GM18520 (cell line): ENCODE measurements around the gene C12orf57.

Experiments used
- ATAC-seq: cut with Tn5 transposase; IDR thresholded peaks from one replicate; pipeline ENCODE4 v1.9.1; 2021; ENCODE audit not compliant: unreplicated experiment

The C12orf57 gene

DNA sequence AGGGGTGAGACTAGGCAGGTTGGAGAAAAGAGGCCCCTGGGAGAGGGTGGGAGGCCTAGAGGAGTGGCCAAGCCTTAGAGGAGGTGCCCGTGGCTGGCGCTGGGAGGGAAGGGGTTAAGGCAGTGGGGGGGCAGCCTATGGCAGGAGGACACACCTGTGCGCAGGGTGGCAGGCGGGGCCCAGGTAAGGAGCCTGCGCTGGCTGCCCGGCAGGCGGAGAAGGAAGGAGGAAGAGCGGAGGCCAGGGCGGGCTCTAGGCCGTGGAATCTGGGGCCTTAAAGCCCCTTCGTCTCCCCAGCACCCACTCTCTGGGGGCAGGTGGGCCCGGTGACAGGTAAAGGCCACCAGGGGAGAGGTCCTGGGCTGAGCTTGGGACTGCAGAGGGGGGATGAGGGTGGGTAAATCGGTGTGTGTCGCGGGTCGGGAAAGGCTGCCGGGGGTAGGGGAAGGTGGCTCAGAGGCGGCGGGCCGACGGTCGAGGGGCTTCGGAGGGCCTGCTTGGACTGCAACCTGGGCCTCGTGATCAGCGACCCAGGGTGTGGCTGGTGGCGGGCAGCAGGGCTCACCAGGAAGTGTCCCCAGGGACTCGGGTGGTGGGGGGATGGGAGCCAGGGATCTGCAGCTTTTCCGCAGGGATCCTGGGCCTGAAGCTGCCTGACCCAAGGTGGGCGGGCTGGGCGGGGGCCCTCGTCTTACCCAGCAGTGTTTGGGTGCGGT is 19.4 kb downstream of the C12orf57 start:
- ATAC-seq, result no peak

DNA sequence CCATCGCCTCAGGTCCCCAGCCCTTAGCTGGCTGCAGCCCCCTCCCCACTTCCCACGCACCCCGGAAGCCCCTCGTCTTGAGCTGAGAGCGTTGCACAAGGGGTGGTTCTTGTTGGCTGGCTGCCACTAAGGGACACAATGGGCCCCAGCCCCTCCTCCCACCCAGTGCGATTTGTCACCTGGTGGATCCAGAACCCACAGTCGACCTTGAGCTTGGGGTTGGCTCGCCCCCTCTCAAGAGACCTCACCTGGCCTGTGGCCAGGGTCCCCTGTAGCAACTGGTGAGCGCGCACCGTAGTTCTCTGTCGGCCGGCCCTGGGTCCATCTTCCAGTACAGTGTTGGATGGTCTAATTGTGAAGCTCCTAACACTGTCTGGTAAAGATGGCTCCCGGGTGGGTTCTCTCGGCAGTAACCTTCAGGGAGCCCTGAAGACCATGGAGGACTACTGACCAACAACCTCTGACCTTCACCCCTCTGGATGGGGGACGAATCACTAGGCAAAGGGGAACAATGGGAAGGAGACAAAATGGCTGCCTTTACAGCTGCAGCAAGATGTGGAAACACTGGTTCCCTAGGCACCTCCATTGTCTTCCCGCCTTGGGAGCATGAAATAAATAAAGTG is 20.1 kb downstream of the C12orf57 start:
- no peak for ATAC-seq

DNA sequence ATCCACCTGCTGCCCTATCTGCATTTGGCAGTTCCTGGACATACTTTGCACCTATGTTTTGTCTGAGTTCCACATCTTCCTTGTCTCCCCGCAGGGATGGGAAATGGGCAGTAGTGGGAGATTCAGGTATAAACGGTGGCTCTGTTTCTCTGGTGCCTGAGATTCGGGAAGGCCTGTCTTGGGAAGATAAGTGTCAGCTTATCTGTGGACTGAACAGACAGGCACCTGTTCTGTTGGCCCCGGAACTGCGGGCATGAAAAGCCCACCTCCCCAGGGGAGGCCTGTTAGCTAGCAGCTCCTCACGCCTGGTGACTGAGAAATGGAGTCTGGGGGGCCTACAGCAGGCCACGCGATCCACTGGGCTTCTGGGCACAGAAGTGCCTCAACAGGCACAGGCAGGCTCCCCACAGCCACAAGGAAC is 20.8 kb downstream of the C12orf57 start:
- ATAC-seq, result no peak

DNA sequence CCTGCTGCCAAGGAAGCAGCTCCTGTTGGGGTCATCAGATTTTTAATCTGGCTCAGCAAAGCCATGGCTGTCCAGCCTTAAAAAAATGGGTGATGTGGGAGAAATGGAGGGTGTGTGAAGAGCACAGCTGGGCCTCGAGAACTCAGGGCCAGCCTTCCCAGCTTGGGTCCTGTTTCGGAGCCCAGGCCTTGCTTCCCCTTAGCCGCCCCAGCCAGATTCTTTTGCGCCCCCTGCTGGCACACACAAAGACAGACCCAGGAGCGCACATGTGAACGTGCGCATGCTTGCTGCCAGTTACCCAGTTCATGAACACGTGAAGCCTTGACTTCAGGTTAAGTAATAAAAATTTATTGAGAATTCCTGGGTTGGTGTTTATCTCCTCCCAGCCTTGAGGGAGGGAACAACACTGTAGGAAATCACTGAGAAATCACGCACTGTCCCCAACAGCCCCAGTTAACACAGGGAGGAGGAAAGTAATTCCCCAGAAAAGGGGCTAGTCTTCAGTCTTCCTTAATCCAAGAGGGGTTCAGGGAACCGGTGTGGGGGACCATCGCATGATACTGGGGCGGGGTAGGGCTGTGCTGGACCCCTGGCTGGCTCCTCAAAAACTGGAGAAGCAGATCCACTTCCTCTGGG is 21.3 kb downstream of the C12orf57 start:
- no peak for ATAC-seq

DNA sequence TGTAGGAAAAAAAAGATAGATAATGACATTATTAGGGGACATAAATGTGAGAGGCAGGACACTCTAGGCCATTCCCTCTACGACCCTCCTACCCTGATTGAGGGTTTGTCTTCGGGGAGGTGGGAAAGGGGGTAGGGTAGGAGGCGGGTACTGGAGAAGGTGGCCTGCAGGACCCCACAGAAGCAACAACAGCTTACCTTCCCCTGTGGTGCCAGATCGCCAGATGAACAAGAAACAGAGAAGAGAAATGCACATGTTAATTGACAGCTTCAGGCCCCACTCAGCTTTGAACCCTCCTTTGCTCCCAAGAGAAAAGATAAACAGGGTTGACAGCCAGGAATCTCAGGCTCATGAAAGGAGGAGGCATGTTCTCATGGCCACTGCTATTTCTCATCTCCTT is 21.9 kb downstream of the C12orf57 start:
- no peak for ATAC-seq

DNA sequence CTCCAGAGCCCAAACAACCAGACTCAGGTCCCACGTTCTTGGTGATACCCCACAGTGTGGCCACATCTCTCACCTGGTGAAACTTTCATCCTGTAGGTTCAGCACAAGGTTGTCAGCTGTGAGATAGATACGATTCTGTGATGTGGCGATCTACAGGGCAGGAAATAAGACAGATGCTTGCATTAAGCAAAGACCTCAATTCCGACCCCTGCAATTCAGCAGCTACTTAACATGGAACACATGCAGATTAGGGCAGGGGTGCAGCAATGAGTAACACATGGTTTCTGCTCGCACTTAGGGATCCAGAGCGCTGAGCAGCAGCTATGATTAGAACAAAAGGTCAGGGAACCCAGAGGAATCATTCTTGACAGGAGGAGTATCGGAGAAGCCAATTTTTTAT is 22.5 kb downstream of the C12orf57 start:
- no peak for ATAC-seq

DNA sequence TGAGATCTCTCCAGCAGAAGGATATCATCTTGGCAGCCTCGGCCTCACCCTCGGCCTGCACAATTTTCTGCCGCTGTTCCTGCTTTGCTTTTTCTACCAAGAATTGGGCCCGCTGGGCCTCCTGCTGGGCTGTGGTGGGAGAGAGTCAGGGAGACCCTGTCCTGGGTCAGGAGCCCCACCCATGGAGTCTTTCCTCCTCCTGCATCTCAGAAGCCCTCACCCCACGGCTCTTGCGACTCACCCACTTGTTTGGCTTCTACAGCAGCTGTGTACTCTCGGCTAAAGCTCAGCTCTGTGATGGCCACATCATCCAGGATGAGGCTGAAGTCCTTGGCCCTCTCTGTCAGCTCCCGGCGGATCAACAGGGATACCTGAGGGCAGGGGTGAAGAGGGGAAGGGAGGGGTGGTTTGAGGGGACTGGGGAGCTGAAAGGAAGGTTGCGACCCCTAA is 23.9 kb downstream of the C12orf57 start:
- ATAC-seq, result no peak

DNA sequence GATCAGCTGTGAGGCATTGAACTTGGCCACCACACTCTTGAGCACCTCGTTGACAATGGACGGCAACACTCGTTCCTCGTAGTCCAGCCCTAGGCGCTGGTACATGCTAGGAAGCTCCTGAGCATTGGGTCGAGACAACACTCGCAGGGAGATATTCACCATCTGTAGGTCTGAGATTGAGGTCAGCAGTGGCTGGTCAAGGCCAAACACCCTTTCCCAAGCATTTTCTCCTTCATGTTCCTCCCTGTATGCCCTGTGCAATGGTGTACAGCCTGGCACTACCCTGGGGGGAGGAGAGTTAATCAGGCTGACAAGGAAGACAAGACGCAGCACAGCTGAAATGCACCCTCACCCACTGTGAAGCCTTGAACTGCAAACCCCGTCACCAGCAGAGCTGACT is 24.6 kb downstream of the C12orf57 start:
- ATAC-seq, result no peak

DNA sequence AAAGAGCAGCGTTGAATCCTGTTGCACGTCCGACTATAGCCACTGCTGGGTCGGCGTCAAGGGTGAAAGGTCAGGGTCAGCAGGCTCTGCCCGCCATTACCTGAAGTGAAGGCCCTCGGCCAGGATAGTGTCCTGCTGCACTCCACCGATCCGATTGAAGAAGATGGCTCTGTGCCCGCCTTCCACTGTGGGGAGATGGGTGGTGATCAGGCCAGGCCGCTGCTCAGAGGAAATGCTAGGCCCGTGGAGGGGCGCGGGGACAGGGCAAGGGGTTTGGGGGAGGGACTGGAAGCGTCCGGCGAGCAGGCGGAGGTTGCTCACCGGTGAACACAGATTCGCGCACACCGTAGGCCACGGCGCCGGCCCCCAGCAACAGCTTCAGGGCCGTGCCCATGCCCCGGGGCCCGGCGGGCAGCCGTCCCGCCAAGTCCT is 26.3 kb downstream of the C12orf57 start:
- no peak for ATAC-seq

DNA sequence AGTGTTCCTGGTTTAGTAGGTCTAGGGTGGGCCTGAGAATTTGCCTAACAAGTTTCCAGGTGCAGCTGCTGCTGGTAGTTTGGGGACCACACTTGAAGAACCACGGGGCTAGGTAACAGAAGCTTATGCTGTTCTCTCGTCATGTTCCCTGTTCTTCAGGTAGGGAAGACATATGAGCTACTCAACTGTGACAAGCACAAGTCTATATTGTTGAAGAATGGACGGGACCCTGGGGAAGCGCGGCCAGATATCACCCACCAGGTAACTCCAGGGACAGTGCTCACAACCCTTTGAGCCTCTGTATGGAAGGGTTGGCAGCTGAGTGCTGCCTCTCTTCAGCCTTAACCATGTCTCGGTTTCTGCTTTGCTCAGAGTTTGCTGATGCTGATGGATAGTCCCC is 30.4 kb downstream of the C12orf57 start:
- ATAC-seq, result no peak

DNA sequence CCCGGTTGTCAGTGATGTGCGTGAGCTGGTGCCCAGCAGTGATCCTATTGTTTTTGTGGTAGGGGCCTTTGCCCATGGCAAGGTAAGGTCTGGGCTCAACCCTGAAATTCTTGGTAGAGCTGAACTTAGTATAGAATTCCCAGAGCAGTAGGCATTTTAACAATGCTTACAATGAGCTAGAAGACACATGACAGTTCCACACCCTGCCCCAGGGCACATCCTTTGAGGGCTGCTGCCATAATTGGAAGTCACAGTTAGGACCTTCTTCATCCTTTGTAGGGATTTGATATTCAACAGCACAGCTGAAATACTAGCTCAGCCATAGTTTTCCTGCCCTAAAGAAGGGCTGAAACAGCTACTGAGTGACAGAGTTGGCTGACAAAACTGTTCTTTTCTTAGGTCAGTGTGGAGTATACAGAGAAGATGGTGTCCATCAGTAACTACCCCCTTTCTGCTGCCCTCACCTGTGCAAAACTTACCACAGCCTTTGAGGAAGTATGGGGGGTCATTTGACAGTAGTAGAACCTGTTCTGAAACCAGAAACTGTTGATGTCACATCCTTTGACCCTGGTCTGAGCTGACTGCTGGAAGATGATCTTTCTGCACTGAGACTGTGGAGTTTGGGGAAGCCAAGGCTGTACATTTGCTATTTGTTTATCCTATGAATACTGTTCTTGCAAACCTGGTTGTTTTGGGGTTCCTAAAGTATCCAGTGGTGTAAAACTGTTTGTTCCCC is 31.6 kb downstream of the C12orf57 start:
- ATAC-seq, result no peak

DNA sequence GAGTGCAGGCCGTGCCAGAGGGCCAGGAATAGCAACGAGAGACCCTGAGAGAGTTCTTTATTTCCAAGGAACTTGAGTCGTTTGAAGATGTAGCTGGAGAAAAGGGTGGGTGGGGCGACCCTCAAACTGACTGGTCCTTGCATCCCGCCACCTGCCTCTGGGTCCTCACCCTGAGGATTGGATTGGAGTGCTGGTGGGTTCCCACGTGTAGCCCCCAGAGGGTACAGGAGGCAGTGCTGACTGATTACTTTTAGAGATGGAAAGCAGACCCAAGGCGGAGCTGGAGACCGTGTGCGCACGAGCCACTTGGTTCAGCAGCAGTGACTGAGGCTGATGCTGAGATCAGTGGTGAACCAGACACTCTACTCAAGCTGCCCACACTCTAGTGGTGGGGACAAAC is 33.8 kb downstream of the C12orf57 start:
- ATAC-seq, result no peak

DNA sequence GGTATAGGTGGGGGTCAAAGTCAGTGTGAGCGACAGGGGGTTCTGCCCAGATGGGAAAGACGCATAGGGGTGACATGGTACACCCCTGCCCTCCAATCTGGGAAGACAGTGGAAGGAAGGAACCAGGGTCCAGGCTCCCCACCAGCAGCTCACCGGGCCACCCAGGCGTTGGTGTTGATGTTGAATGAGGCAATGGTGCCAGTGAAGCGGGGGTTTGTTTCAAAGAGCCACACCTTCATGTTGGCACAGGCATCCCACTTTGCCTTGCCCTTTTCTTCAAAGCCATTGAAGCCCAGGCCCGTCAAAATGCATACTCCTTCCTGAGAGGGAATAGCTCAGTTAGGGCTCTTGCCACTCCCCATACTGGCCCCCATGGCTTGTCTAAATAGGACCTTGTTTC is 34.4 kb downstream of the C12orf57 start:
- no peak for ATAC-seq

DNA sequence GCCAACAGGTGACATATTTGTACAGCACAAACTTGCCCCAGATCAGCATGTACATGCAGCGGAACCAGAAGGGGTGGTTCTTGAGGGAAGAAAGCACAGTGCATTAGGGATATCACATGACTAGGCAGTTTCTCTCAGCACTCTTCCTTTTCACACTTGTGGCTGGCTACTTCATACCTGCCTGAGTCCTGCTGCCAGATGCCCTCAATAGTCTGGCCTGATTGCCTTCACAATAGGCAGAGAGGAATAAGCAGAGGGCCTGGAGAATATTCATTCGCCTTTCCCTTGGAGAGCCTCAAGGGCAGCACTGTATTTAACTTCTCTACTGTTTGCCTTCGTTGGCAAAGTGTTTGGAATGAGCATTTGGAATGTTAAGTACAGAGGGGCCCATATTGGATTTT is 34.8 kb downstream of the C12orf57 start:
- no peak for ATAC-seq

DNA sequence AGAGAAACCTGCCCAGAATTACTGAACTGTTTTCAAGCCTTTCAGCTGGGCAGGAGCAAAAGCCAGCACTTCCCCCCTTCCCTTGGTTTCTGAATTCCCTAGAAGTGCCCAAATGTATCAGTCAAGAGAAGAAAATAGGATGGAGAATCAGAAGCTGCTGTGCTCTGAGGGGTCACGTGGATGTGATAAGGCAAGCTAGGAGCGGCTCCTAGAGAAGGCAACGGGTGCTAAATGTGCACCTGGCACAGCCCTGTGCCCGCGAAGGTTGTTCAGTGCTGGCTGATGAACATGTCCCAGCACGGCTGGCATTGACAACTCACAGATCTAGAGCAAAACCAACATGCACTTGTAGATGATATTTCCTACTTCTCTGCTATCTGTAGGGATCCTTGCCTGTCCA is 35.2 kb downstream of the C12orf57 start:
- no peak for ATAC-seq

DNA sequence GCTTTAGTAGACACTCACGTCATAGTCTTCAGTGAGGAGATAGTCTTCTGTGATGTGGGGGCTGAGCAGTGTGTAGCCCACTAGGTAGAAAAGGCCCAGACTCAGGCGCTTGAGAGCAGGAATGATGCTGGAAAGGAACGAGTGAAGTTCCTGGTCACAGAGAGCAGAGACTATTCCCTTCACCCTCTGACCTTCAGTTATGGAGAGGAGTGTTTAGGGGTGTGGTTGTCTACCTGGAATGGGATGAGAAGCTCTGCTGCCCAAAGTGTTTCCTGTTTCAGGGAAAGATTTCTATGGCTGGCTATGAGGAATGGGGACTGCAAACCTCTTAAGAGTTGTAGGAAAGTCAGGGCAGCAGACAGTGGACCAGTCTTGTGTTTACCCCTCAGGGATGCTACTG is 35.6 kb downstream of the C12orf57 start:
- ATAC-seq, result no peak

DNA sequence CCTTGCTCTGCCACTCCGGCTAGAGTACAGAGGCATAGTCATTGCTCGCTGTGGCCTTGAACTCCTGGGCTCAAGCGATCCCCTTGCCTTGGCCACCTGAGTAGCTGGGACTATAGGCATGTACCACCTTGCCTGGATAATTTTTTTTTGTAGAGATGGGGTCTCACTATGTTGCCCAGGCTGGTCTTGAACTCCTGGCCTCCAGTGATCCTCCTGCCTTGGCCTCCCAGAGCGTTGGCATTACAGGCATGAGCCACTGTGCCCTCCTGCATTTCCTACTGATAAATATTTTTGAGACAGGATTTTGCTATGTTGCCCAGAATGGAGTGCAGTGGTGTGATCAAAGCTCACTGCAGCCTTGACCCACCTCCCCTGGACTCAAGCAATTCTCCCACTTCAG is 36.3 kb downstream of the C12orf57 start:
- ATAC-seq, result no peak

DNA sequence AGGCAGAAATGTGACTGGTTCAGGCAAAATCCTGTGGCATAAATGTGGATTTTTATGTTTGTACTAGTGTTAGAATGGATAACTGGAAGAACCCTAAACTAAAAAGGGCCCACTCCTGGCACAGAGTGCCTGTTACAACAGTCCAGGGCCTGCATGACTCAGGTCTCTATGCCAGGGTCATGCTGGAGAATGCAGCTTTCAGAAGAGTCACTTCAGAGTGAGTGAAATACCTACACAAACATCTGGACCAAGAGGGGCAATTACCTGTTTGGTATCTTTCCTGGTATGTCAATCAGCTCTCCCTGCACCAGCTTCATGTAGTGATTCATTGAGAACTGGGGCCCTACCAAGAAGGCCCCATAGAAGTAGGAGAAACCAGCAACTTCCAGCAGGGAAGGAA is 36.9 kb downstream of the C12orf57 start:
- no peak for ATAC-seq

DNA sequence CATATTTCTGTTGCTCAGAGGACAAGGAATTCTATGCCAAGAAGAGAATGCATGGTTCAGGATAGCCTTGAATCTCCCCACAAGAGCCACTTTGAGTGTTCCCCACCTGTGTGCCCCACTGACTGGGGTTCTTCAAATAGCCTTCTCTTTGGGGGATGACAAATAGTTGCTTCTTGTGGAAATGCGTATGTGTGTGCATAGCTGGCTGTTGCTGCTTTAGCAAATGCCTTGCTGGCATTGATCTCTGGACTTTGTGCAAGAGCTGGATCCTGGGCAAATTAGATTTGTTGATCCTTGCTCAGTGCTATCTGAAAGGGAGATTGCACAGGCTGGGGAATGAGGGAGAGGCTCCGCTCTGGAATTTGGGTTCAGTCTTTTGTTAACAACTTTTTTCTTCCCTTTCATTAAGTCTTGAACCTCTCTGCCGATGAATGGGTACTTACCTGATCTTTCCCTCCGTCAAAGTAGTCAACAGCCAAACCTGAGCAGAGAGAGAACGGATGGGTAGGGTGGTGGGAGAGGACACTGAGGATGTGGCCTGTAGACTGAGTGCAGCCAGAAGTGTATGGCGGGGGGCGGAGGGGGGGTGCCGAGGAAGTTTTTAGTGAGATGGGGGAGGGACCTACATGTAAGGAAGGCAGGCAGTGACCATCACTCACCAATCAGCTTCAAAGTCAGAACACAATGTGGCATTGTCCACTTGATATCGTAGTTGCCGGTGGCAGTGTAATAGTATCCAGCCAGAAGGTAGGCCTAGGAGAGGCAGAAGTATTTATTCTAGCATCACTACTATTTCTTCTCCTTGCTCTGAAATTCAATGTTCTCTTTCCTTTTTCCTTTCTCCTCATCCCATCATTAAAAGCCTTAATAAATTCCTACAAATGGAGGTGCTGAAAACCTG is 37.6 kb downstream of the C12orf57 start:
- ATAC-seq, result no peak

DNA sequence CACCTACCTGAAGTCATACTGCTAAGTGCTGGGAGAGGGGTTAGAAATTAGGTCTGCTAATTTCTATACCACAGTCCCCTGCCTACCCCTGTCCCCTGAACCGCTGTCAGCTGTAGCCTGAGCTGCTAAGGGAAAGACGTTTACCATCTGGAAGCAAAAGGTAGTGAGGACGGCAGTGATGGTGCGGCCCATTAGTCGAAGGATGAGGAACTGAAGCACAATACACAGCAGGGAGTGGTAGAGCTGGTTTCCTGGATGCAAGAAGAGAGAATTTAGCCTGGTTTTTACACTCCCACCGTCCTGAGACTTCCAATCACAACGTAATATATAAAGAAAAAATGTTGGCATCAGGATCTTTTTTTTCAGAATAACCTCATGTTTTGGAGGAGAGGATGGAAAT is 38.7 kb downstream of the C12orf57 start:
- no peak for ATAC-seq
